GM19468 (cell line): ENCODE results near the gene COL4A2.
"Not testable (repeated sequence)": the region's sequence is repeated elsewhere in the genome, so short reads cannot be mapped to it uniquely, and the experiment has no call there.

ENCODE experiments used
- ATAC-seq: cut with Tn5 transposase; IDR thresholded peaks from one replicate; pipeline ENCODE4 v1.9.1; 2021; ENCODE audit warnings: mild to moderate bottlenecking, moderate library complexity, moderate number of reproducible peaks; ENCODE audit not compliant: unreplicated experiment; ENCODE audit errors: extremely low read depth

COL4A2 gene

GRCh38 chr13:110392510-110393240 is 85.6 kb downstream of the COL4A2 start:
- ATAC-seq: no peak

- no peak for ATAC-seq
These were observed 86.7 kb downstream of the COL4A2 start for GRCh38 chr13:110393761-110394160.

GRCh38 chr13:110394371-110394841 is 87.3 kb downstream of the COL4A2 start:
- no peak for ATAC-seq

DNA sequence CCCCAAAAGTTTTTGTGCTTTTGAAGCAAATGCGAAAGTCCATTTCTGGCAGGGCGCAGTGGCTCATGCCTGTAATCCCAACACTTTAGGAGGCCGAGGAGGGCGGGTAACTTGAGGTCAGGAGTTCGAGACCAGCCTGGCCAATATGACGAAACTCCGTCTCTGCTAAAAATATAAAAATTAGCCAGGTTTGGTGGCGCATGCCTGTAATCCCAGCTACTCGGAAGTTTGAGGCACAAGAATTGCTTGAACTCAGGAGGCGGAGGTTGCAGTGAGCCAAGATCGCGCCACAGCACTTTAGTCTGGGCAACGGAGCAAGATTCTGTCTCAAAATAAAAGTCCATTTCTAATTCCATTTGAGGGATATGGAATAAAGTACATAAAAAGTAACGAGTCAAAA is 88.5 kb downstream of the COL4A2 start:
- ATAC-seq: not testable (repeated sequence)

DNA sequence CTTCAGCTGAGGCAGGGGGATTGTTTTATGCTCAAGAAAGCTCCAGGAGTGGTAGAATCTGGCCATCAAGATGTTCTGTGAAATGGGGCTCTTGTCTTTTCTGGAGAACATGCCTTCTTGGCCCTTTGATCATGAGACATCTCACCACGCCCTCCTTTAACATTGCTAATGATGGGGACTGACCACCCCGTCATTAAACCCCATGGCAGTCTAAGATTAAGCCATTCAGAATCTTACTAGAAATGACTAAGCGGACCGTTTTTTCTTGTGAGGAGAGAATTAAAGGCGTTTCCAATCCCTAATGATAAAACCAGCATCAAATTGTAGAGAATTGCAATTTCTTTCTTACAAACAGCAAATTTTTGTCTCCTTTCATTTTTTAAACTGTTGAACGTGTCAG is 89.4 kb downstream of the COL4A2 start:
- ATAC-seq: no peak

- no peak for ATAC-seq
These were observed 89.9 kb downstream of the COL4A2 start for GRCh38 chr13:110396913-110397381.

- no peak for ATAC-seq
These were observed 90.5 kb downstream of the COL4A2 start for GRCh38 chr13:110397436-110398115.

- ATAC-seq: no peak
These were observed 91.8 kb downstream of the COL4A2 start for GRCh38 chr13:110398564-110399507.

DNA sequence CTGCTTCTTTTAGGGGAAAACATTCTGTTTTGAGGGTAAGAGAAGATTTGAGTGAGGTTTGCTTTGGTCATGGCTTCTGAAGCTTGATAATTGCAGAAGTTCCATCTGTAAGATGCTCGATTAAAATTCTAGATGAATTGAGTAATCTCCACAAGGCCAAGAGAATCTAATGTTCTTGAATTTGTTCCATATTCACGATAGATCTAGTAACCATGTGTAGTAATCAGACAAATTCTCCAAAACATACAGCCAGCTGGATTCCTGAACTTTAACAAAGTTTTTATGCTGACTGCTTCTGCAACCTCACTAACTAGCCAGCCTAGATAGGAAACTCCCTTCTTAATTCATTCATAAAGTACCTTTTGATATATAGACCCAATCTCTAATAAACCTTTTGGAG is 92.7 kb downstream of the COL4A2 start:
- no peak for ATAC-seq

DNA sequence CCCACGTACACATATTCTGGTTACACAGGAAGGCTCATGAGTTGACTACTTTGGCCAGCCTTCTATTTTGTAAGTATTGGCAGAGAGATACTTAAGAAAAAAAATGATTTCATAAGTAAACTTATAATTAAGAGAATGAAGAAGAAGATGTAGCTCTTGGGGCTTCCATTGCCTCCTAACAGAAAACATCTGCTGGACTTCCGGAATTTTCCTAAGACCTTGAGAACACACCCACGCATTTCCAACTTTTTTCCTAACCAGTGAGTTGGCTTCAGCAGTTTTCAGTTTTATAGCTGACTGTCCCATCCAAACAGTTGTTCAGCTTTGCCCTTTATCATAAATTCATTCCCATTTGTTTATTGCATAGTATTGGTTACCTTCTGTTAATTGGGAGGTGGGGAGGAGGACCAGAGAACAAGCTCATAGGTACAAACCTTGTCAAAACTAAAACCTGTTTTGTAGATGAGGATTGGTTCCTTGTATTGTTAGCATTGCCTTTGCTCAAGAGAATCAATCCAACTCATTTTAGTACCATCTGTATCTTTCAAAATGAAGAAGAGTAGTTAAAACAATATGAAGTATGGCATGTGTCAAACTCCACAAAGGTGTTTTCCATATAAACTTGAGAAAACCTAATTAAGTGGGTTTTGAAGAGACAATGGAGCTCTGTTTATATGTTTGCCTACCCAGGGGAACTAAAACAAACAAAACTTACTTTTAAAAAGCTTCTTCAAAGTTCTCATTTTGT is 93.9 kb downstream of the COL4A2 start:
- ATAC-seq: no peak

- ATAC-seq: no peak
These were observed 95.4 kb downstream of the COL4A2 start for GRCh38 chr13:110402299-110403069.

- no peak for ATAC-seq
These were observed 96.2 kb downstream of the COL4A2 start for GRCh38 chr13:110403315-110403714.

DNA sequence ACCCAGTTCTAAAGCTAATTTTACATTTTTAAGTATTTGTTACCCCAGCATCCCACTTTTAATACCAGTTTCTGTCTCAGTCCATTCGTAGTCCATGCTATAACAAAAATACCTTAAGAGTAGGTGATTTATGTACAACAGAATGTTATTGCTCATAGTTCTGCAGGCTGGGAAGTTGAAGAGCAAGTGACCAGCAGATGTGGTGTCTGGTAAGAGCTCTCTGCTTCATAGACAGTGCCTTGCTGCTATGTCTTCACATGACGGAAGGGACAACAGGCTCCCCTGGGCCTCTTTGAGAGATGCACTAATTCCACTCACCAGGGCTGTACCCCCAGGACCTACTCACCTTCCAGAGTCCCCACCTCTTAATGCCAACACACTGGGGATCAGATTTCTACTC is 96.6 kb downstream of the COL4A2 start:
- no peak for ATAC-seq

GRCh38 chr13:110404321-110404720 is 97.2 kb downstream of the COL4A2 start:
- ATAC-seq: no peak

DNA sequence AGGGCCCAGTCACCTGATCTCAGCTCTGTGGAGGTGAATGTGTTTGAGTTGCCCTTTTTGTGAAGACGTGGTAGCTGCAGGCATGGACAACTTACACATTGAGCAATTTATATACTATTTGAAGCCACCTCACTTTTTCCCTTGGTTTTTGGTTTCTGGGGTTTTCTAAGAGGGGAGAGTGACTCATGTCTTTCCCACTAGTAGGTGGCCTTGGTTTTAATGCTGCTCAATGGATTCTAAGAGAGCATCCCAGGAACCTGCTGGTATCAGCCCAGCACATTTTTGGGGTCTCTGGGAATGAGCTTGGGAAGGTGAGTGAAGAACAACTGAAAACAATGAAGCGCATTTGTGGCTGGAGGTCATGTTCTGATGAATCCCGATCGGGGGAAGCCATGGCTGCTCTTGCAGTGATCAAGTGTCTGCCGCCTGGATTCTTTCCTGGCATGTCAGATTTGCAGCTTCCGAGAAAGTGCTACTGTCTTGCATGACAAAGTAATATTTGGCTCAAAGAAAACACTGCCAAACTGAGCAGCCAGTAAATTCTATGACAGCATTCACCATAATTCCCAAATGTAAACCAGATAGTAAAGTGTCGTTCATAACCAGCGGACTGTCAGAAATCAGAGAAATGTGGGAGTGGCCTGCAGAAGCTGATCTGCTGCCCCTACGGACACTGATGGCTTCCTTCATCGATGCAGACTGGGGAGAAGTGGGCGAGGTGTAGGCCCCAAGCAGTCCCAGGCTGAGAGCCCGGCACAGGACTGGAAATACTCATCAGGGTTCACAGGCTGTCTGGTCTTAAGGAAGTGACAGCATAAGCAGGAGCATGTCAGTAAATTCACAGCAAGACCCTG is 98.7 kb downstream of the COL4A2 start:
- no peak for ATAC-seq

DNA sequence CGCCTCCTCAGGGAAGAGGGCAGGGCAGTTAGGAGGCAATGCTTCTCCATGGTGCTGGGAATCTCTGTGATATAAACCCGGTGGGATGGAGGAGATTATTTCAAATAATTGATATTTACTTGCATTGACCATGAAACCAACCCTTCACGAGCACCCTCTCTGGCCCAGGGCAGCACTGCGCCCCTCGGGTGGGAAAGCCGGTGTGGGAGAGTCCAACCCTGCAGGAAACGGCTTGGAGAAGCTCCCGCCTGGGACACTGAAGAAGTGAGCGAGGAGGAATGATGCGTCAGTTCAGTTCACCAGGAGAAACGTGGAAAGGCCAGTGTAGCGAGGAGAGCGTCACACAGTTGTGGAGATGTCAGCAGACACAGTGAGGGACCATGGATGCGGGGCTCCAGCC is 99.9 kb downstream of the COL4A2 start:
- ATAC-seq: no peak

- ATAC-seq: no peak
These were observed 100.4 kb downstream of the COL4A2 start for GRCh38 chr13:110407531-110407930.

- ATAC-seq: no peak
These were observed 101.2 kb downstream of the COL4A2 start for GRCh38 chr13:110408286-110408685.
